ENCODE results near the gene PDE5A.

Gene PDE5A

DNA sequence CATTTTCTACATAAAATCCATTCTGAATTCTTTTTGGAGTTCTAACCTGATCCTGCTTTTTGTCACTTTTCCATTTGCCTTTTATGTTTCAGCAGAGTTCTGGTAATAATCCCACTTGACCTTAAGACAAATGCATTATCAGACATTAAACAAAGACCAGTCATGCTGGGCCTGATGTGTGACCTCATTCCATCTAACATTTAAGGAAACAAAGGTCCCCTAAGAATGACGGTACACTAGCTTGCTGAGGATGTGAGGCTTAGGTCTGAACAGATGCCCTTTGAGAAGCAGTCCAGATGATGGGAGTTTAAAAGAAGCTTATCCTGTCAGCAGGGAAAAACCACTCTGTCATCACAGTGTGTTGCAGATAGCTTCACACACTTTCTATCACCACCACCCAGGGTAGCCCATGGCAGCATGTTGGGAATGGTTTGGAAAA, 38.1 kb upstream of the PDE5A start:
- Histone ChIP-seq H3K36me3 (ENCODE audit: control insufficient read depth, low read length) (no peaks in the 10 kb centered on the region), H3K4me2 (ENCODE audit: low read length) (no peak overlapping the region), H3K4me3 (ENCODE audit: low read length) (no peak overlapping the region), H3K9me3 (ENCODE audit: control insufficient read depth, insufficient read depth, low read length) (no peaks in the 10 kb centered on the region), H3K27me3 (ENCODE audit: control insufficient read depth, low read length) (0 out of 2 replicates have a peak, but pooled peaks cover 3% of the 10 kb centered on the region), H3K79me2 (ENCODE audit: control insufficient read depth, low read length) (no peaks in the 10 kb centered on the region), H3F3A (ENCODE audit: control insufficient read depth, insufficient read depth) (no peaks in the 10 kb centered on the region), H3K9me2 (replicated peaks; ENCODE audit: control insufficient read depth, low read length) (no peaks in the 10 kb centered on the region), H3K4me1 (ENCODE audit: control insufficient read depth, low read length) (no peaks in the 10 kb centered on the region), H3K27ac (ENCODE audit: low read depth, low read length) (no peak overlapping the region), H4K20me1 (ENCODE audit: control insufficient read depth, insufficient read depth, low read depth, low read length) (no peaks in the 10 kb centered on the region)
- TF ChIP-seq, protein P1, sequence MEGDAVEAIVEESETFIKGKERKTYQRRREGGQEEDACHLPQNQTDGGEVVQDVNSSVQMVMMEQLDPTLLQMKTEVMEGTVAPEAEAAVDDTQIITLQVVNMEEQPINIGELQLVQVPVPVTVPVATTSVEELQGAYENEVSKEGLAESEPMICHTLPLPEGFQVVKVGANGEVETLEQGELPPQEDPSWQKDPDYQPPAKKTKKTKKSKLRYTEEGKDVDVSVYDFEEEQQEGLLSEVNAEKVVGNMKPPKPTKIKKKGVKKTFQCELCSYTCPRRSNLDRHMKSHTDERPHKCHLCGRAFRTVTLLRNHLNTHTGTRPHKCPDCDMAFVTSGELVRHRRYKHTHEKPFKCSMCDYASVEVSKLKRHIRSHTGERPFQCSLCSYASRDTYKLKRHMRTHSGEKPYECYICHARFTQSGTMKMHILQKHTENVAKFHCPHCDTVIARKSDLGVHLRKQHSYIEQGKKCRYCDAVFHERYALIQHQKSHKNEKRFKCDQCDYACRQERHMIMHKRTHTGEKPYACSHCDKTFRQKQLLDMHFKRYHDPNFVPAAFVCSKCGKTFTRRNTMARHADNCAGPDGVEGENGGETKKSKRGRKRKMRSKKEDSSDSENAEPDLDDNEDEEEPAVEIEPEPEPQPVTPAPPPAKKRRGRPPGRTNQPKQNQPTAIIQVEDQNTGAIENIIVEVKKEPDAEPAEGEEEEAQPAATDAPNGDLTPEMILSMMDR (IDR thresholded peaks at IDR 0.05; ENCODE audit: low read depth, low read length, poor library complexity, severe bottlenecking): no peak
- no peak for TF ChIP-seq EZH2phosphoT487 (IDR thresholded peaks at IDR 0.05; ENCODE audit: borderline replicate concordance, low read length)

DNA sequence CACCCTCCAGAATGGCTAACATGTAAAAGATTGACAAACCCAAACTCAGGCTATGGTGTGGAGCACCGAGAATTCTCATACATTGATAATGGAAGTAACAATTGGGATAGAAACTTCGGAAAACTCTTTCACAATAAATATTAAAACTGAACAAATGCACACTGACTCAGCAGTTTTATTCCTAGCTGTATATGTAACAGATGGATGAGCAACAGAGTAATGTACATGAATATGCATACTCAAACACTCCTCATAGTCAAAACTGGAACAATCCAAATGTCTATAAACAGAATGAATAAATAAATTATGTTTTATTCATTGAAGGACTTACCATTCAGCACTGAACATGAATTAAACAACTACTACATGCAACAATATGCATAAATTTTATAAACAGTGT, 37.1 kb upstream of the PDE5A start:
- no peak overlapping the region for H3K4me3 ChIP-seq (ENCODE audit: low read length)
- no peak overlapping the region for H3K4me2 ChIP-seq (ENCODE audit: low read length)
- no peaks in the 10 kb centered on the region for H3F3A ChIP-seq (ENCODE audit: control insufficient read depth, insufficient read depth)
- no peaks in the 10 kb centered on the region for H4K20me1 ChIP-seq (ENCODE audit: control insufficient read depth, insufficient read depth, low read depth, low read length)
- TF ChIP-seq, protein P1 (IDR thresholded peaks at IDR 0.05; ENCODE audit: low read depth, low read length, poor library complexity, severe bottlenecking): no peak
- no peak for TF ChIP-seq EZH2phosphoT487 (IDR thresholded peaks at IDR 0.05; ENCODE audit: borderline replicate concordance, low read length)
- no peak overlapping the region for H3K27ac ChIP-seq (ENCODE audit: low read depth, low read length)
- no peaks in the 10 kb centered on the region for H3K79me2 ChIP-seq (ENCODE audit: control insufficient read depth, low read length)
- no peaks in the 10 kb centered on the region for H3K36me3 ChIP-seq (ENCODE audit: control insufficient read depth, low read length)
- no peaks in the 10 kb centered on the region for H3K9me2 ChIP-seq (replicated peaks; ENCODE audit: control insufficient read depth, low read length)
- no peaks in the 10 kb centered on the region for H3K9me3 ChIP-seq (ENCODE audit: control insufficient read depth, insufficient read depth, low read length)
- 0 out of 2 replicates have a peak, but pooled peaks cover 5% of the 10 kb centered on the region for H3K27me3 ChIP-seq (ENCODE audit: control insufficient read depth, low read length)
- H3K4me1 ChIP-seq (ENCODE audit: control insufficient read depth, low read length): no peaks in the 10 kb centered on the region

DNA sequence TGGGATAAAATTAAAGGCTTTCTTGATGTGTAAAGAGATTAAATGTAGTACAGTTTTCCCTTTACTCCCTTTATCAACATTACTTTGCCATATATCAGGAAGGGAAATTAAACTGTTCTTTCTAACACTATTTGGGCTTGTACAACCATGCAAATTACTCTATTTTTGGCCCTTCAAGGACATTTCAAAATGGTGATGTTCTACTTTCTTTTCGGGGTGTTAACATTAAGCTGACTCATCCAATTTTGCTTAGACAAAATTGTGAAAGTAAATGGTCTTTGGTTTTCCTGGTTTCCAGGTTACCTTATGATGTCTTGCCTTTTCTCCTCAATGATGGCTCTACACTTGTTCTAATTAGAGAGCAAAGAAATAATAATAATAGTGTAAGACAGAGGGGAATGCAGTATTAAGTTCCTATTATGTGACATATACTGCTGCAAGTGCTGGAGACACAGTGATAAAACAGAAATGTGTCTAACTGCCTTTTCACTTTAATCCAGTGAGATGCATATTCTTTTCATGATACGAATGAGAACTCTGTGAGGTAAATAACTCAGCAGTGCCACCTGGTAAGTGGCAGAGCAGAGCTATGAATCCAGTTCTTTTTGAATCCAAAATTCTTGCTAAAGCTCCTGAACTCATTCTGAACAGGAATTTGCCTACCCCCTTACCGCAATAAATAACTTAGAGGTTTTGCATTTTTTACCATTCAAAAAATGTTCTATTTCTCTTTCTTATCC, 35.7 kb upstream of the PDE5A start:
- Histone ChIP-seq H4K20me1 (ENCODE audit: control insufficient read depth, insufficient read depth, low read depth, low read length) (no peaks in the 10 kb centered on the region), H3K4me2 (ENCODE audit: low read length) (no peak overlapping the region), H3K27ac (ENCODE audit: low read depth, low read length) (no peak overlapping the region), H3K4me3 (ENCODE audit: low read length) (no peak overlapping the region), H3K9me2 (replicated peaks; ENCODE audit: control insufficient read depth, low read length) (no peaks in the 10 kb centered on the region), H3K79me2 (ENCODE audit: control insufficient read depth, low read length) (no peaks in the 10 kb centered on the region), H3K36me3 (ENCODE audit: control insufficient read depth, low read length) (no peaks in the 10 kb centered on the region), H3F3A (ENCODE audit: control insufficient read depth, insufficient read depth) (no peaks in the 10 kb centered on the region), H3K9me3 (ENCODE audit: control insufficient read depth, insufficient read depth, low read length) (no peaks in the 10 kb centered on the region), H3K4me1 (ENCODE audit: control insufficient read depth, low read length) (no peaks in the 10 kb centered on the region), H3K27me3 (ENCODE audit: control insufficient read depth, low read length) (0 out of 2 replicates have a peak, but pooled peaks cover 5% of the 10 kb centered on the region)
- no peak for TF ChIP-seq EZH2phosphoT487 (IDR thresholded peaks at IDR 0.05; ENCODE audit: borderline replicate concordance, low read length)
- TF ChIP-seq, protein P1 (IDR thresholded peaks at IDR 0.05; ENCODE audit: low read depth, low read length, poor library complexity, severe bottlenecking): no peak
